ENCODE data around the gene BLACAT1.

DNA sequence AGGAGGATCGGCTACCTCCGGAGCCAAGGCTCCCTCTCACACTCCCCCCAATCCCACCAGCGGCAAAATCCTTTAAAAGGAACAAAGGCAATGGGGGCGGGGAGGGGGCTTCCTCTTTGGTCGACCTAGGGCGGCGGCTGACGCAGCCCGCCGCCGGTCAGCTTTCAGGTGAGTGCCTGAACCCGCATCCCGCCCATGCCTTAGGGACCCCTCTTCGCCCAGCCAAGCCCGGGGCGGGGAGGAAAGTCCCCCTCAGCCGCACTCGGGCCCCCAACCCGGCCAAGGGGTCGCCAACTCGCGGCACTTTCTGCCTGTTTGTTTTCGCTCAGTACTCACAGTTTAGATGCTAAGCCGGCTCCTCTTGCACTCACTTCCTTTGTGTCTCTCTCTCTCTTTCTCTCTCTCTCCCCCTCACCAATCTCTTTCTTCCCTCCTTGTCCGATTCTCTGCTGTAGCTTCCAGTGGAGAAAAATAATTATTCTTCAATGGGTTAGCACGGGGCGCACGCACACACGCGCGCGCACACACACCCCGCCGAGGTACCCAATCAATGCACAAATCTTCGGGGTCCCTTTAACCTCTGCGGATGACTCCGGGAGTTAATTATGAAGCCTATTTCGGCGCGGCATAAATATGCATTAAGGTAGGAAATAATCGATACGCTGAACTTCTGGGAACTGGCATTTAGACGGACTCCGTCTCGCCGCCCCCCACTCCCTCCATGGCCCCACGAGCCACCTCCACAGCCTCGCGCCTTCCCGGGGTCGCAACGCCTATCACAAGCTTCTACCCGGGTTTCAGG lies at the start of gene BLACAT1:
- TF ChIP-seq, protein P1, sequence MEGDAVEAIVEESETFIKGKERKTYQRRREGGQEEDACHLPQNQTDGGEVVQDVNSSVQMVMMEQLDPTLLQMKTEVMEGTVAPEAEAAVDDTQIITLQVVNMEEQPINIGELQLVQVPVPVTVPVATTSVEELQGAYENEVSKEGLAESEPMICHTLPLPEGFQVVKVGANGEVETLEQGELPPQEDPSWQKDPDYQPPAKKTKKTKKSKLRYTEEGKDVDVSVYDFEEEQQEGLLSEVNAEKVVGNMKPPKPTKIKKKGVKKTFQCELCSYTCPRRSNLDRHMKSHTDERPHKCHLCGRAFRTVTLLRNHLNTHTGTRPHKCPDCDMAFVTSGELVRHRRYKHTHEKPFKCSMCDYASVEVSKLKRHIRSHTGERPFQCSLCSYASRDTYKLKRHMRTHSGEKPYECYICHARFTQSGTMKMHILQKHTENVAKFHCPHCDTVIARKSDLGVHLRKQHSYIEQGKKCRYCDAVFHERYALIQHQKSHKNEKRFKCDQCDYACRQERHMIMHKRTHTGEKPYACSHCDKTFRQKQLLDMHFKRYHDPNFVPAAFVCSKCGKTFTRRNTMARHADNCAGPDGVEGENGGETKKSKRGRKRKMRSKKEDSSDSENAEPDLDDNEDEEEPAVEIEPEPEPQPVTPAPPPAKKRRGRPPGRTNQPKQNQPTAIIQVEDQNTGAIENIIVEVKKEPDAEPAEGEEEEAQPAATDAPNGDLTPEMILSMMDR (IDR thresholded peaks at IDR 0.05): no peak
- TF ChIP-seq POLR2AphosphoS5 (IDR thresholded peaks at IDR 0.05; ENCODE audit: low read depth, low read length) (no peak), TCF7L2 (IDR thresholded peaks at IDR 0.05; ENCODE audit: low read depth, low read length) (no peak)

All from Panc1 (cell line).